AG04450 (cell line): Measurements from ENCODE around the gene PTPRC. TPM values are rescaled to one million over a fixed set of nuclear protein-coding genes. Genes with fewer than 3 reads are reported as not detected.
A peak's percentile ranks its signal among the peaks of the same experiment; 100 is the strongest.

ENCODE experiments used
- CTCF ChIA-PET: fragments of 300-600, 350-600 bp; formaldehyde crosslinking; extraction: SDS; loops from one replicate; lab custom pipeline; 2022; ENCODE audit warnings: antibody characterized with exemption, inconsistent platforms; lab: Charles Lee
- POLR2A ChIA-PET: fragments of 350-600 bp; formaldehyde crosslinking; extraction: SDS; loops from one replicate; lab custom pipeline; 2021; ENCODE audit warnings: antibody characterized with exemption, inconsistent platforms; lab: Yijun Ruan, JAX
- DNase-seq: peaks from one replicate; pipeline ENCODE4 v3.0.0-alpha.2; 2011; ENCODE audit warnings: low read depth, low spot score
- H3K27ac ChIP-seq: one replicate; pipeline ENCODE4 v1.5.1; 2012; ENCODE audit warnings: low read depth, low read length, control low read depth
- H3K27me3 ChIP-seq: one replicate; pipeline ENCODE4 v1.6.0; 2012; ENCODE audit warnings: low read length; ENCODE audit not compliant: control insufficient read depth, insufficient read depth
- H3K4me3 ChIP-seq: 2 replicates; pipeline ENCODE4 v1.5.1; 2011; ENCODE audit warnings: mild to moderate bottlenecking, low read depth, low read length, control low read depth
- H3K9me3 ChIP-seq: 2 replicates; pipeline ENCODE4 v1.5.1; 2012; ENCODE audit warnings: low read length; ENCODE audit not compliant: control insufficient read depth, insufficient read depth
- CTCF ChIP-seq: IDR thresholded peaks from 2 replicates; pipeline ENCODE4 v1.5.1; 2011; ENCODE audit warnings: low read depth, low read length, control low read depth, inconsistent platforms
- polyA plus RNA-seq: library from polyadenylated mRNA; depleted of rRNA; stranded (reverse); fragments of >200 nt; gene quantifications from 2 replicates; pipeline ENCODE4 v1.2.3, GENCODE V29; 2011

The PTPRC gene
- polyA plus RNA-seq, 1 experiment = 0.05 TPM

- Histone ChIP-seq H3K9me3 (peaks cover 6% of the 10 kb centered on the region; the same call in 1 of the 2 replicates), H3K4me3 (no peak overlapping the region), H3K27ac (no peak overlapping the region), H3K27me3 (no peaks in the 10 kb centered on the region)
- DNase-seq = no peak
- ChIA-PET CTCF (no interaction called here), POLR2A (no interaction called here)
- TF ChIP-seq CTCF = no peak
Observed at GRCh38 chr1:198679535-198680173, 40.8 kb downstream of the PTPRC start.

GRCh38 chr1:198680174-198680875 is 41.5 kb downstream of the PTPRC start:
- POLR2A ChIA-PET = no interaction called here
- no peak overlapping the region for H3K4me3 ChIP-seq
- H3K9me3 ChIP-seq = peaks cover 6% of the 10 kb centered on the region; the same call in 1 of the 2 replicates
- no peak for TF ChIP-seq CTCF
- no peaks in the 10 kb centered on the region for H3K27me3 ChIP-seq
- no peak overlapping the region for H3K27ac ChIP-seq
- DNase-seq = no peak
- CTCF ChIA-PET = interaction anchor here (2.2 kb wide), 1 partner anchor 1161 kb away, joined by 5 read pairs; no protein-coding TSS in a partner anchor

- no peaks in the 10 kb centered on the region for H3K27me3 ChIP-seq
- H3K9me3 ChIP-seq = peaks cover 6% of the 10 kb centered on the region; the same call in 1 of the 2 replicates
- DNase-seq = no peak
- ChIA-PET POLR2A (no interaction called here), CTCF (interaction anchor here (0.7 to 2.2 kb wide), 4 partner anchors 20 to 1162 kb away, joined by 3 to 7 read pairs (median 4); no protein-coding TSS in a partner anchor)
- H3K27ac ChIP-seq = no peak overlapping the region
- H3K4me3 ChIP-seq = no peak overlapping the region
- no peak for TF ChIP-seq CTCF
Observed at GRCh38 chr1:198681252-198681651, 42.4 kb downstream of the PTPRC start.

GRCh38 chr1:198681831-198682759 is 43.3 kb downstream of the PTPRC start:
- TF ChIP-seq CTCF = no peak
- peak; percentile 70 for DNase-seq
- POLR2A ChIA-PET = interaction anchor here (1.4 kb wide), 1 partner anchor 13 kb away, joined by 3 read pairs; no protein-coding TSS in a partner anchor
- Histone ChIP-seq H3K9me3 (peaks cover 6% of the 10 kb centered on the region; the same call in 1 of the 2 replicates), H3K27me3 (no peaks in the 10 kb centered on the region), H3K4me3 (peak overlapping the region; percentile 30; the same call in 1 of the 2 replicates), H3K27ac (peak overlapping the region; percentile 58)
- CTCF ChIA-PET = interaction anchor here (0.6 to 4.3 kb wide), 6 partner anchors 19 to 1162 kb away, joined by 3 to 34 read pairs (median 4); no protein-coding TSS in a partner anchor
